Upper lobe of left lung (tissue), 4 donors: ENCODE data around the gene PDXDC1.
"Not testable (repeated sequence)": the region's sequence is repeated elsewhere in the genome, so short reads cannot be mapped to it uniquely, and the experiment has no call there.

Source experiments
- CTCF ChIP-seq, 6 experiments: fragments of 450-650 bp in 4 of 6; fragments of 200-600 bp in 2 of 6; sonication (generic) in 2 of 6; IDR thresholded peaks; one replicate each; pipeline ENCODE4 v1.5.1; 2016 to 2019; ENCODE audit warnings: antibody characterized with exemption in 6 of 6
- POLR2A ChIP-seq, 4 donors: fragments of 450-650 bp; IDR thresholded peaks; one replicate each; pipeline ENCODE4 v1.5.1; 2016 to 2017; ENCODE audit warnings: antibody characterized with exemption in 4 of 4, mild to moderate bottlenecking in 2 of 4
- POLR2AphosphoS5 ChIP-seq, 2 donors: sonication (generic); formaldehyde crosslinking; IDR thresholded peaks; one replicate each; pipeline ENCODE4 v1.5.1; 2017; ENCODE audit warnings: antibody characterized with exemption in 2 of 2

DNA sequence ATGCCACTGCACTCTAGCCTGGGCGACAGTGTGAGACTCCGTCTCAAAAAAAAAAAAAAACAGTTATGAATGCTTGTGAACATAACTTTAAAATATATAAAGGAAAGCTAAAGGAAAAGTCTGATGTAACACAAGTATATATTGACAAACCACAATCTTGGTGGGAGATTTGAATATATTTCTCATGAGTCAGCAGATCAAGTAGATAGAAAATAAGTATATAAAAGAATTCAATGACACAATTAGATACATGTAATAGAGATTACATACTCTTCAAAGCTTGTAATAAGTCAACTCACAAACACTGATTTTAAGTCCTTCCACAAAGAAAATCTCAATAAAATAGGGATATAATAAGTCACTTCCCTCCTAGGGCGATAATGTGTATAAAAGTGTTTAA is 40.8 kb downstream of the PDXDC1 start:
- TF ChIP-seq CTCF, POLR2AphosphoS5, POLR2A (IDR thresholded peaks at IDR 0.05): not testable (repeated sequence)
